Cardiac atrium fibroblast (primary cell): ENCODE data around the gene SESTD1. TPM values are rescaled to one million over a fixed set of nuclear protein-coding genes. Genes with fewer than 3 reads are reported as not detected.

Source experiments
- total RNA-seq: library from RNA; depleted of rRNA; stranded (reverse); fragments of >200 nt; gene quantifications from 2 replicates; pipeline ENCODE4 v1.2.3, GENCODE V29; 2015

Gene SESTD1
- total RNA-seq = 8.8 and 22.8 TPM in 2 replicates

DNA sequence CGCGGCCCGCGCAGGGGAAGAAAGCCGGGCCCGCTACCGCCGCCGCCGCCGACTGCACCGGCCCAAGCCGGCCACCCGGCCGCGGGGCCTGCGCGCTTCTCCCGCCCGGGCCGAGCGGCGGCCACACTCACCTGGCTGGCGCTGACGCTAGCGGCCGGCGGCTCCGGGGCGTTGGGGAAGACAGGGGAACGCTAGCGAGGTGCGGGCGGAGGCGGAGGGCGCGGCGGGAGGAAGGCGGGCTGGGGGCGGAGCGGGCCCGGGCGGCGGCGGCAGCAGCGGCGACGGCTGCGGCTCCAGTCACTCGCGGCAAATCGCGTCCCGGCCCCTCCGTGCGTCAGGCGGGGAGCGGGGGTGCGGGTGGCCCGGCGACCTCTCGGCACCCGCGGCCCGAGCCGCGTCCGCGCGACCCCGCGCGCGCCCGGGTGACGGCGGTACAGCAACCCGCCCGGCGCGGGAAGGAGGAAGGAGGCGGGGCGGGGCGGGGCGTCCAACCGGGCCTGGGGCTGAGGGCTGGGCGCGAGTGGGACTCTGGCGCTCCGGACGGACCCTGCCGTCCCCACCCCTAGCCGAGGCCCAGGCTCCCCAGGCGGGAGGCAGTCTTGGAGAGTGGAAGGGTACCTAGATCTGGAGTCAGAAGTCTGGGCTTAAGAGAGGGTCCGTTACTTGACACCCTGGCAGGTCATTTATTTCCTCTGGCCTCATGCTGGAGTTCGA, at the start of gene SESTD1:
Gene SESTD1 (minus strand): TSS at position 465 of the 714 bp plus-strand sequence. CDS start 72,991 bp downstream, outside the sequence.

Other genes starting within 250 kb of the SESTD1 start
- gene CCDC141, start 214.7 kb downstream of the SESTD1 start, total RNA-seq = not detected in 2 replicates